Measurements from ENCODE around the gene SLC7A4.

The SLC7A4 gene

DNA sequence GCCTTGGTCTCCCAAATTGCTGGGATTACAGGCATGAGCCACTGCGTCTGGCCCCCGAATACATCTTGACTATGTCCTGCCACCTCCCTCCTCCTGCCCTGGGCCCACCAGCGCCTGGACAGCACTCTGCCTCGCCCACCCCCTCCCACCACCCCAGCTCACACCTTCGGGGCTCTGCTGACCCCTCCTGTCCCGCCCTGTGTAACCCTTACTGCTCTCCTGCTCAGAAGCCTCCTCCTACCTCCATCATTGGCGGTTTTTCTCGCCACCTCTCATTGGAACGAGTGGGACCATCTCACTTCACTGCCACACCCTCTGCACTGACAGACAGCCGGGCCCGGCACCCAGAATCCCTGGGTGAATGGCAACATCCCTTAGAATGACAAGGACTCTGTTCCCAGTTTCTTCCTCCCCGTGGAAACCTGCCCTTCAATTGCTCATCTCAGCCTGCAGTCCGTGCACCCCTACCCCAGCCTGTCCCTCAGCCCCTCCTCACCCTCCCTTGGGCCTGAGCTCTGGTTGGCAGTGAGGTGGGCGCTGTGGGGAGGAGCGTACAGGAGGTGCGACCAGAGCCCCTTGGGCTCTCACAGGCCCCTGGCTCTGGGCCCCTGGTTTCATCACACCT, 45.6 kb upstream of the SLC7A4 start:
- no peaks in the 10 kb centered on the region for H3K27me3 ChIP-seq (ENCODE audit: control insufficient read depth, insufficient read depth, low read length)
- H3K4me3 ChIP-seq (ENCODE audit: low read depth, low read length), result no peak overlapping the region
- TF ChIP-seq, protein P1, sequence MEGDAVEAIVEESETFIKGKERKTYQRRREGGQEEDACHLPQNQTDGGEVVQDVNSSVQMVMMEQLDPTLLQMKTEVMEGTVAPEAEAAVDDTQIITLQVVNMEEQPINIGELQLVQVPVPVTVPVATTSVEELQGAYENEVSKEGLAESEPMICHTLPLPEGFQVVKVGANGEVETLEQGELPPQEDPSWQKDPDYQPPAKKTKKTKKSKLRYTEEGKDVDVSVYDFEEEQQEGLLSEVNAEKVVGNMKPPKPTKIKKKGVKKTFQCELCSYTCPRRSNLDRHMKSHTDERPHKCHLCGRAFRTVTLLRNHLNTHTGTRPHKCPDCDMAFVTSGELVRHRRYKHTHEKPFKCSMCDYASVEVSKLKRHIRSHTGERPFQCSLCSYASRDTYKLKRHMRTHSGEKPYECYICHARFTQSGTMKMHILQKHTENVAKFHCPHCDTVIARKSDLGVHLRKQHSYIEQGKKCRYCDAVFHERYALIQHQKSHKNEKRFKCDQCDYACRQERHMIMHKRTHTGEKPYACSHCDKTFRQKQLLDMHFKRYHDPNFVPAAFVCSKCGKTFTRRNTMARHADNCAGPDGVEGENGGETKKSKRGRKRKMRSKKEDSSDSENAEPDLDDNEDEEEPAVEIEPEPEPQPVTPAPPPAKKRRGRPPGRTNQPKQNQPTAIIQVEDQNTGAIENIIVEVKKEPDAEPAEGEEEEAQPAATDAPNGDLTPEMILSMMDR (IDR thresholded peaks at IDR 0.05), result no peak
- no peaks in the 10 kb centered on the region for H3K36me3 ChIP-seq (ENCODE audit: control insufficient read depth, insufficient read depth, low read length)
- H3K4me1 ChIP-seq, result no peaks in the 10 kb centered on the region
- H3K4me2 ChIP-seq (ENCODE audit: low read length), result no peak overlapping the region
- no peak overlapping the region for H3K27ac ChIP-seq
- H3K79me2 ChIP-seq, result no peaks in the 10 kb centered on the region
- no peaks in the 10 kb centered on the region for H3K9me3 ChIP-seq (ENCODE audit: control insufficient read depth, low read length)
- no peak overlapping the region for H3K9ac ChIP-seq
- no peak overlapping the region for H2AFZ ChIP-seq

DNA sequence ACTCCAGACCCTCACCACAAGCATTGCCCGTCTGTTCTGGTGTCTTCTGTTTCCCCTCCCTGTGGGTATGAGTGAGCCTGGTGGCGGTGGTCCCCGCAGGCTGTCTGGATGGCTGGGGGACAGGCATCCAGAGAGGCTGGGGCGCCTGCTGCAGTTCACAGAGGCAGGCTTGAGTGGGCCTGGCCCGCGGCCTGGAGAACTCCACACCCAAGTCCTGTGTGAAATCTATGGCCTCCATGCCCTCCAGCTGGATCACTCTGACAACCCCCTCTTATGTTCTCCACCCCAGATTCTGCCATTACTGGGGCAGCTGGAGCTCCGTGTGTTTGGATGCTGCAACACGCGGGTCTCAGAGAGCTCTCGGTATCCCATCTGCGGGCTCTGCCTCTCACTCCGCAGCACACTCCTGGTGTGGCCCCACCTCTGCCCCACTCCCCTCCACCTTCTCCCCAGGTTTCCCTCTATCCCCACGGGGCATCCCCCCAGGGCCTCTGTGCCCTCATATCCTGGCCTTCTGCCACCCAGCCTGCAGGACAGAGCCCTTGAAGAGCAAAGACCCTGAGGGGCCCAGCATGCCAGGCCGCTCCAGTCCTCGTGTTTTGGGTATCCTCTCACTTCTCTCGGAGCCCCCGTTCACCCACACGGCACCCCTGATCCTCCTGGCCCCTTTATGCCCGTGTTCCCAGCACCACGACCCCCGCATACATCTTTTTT, 44.7 kb upstream of the SLC7A4 start:
- H2AFZ ChIP-seq, result no peak overlapping the region
- H3K27ac ChIP-seq, result no peak overlapping the region
- TF ChIP-seq, protein P1 (IDR thresholded peaks at IDR 0.05), result no peak
- no peak overlapping the region for H3K4me3 ChIP-seq (ENCODE audit: low read depth, low read length)
- no peaks in the 10 kb centered on the region for H3K36me3 ChIP-seq (ENCODE audit: control insufficient read depth, insufficient read depth, low read length)
- H3K4me2 ChIP-seq (ENCODE audit: low read length), result no peak overlapping the region
- no peaks in the 10 kb centered on the region for H3K9me3 ChIP-seq (ENCODE audit: control insufficient read depth, low read length)
- H3K27me3 ChIP-seq (ENCODE audit: control insufficient read depth, insufficient read depth, low read length), result no peaks in the 10 kb centered on the region
- H3K9ac ChIP-seq, result no peak overlapping the region
- no peaks in the 10 kb centered on the region for H3K4me1 ChIP-seq
- H3K79me2 ChIP-seq, result no peaks in the 10 kb centered on the region

DNA sequence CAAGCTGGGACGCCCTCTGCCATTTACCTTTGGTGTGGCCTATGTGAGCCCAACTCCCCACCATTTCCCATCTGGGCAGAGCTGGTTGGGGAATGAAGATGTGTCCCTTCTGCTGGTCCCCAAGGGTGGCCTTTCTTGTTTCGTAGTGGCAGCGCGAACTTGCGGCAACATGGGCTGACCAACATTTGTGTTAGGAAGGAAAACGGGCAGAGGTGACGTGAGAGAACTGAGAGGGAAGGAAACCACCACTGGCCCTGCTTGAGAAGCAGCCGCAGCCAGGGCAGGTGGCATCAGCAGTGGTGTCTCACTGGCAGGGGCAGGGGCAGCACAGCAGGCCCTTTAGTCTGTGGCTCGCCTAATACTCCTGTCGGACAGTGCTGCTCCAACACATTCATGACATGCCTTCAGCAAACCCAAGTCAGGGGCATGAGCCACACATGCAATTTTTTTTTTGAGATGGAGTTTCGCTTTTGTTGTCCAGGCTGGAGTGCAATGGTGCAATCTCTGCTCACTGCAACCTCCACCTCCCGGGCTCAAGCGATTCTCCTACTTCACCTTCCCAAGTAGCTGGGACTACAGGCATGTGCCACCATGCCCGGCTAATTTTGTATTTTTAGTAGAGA, 43.3 kb upstream of the SLC7A4 start:
- Histone ChIP-seq H2AFZ (no peak overlapping the region), H3K4me3 (ENCODE audit: low read depth, low read length) (no peak overlapping the region), H3K4me1 (no peaks in the 10 kb centered on the region), H3K27ac (no peak overlapping the region), H3K79me2 (no peaks in the 10 kb centered on the region), H3K4me2 (ENCODE audit: low read length) (no peak overlapping the region), H3K36me3 (ENCODE audit: control insufficient read depth, insufficient read depth, low read length) (no peaks in the 10 kb centered on the region), H3K9ac (no peak overlapping the region), H3K27me3 (ENCODE audit: control insufficient read depth, insufficient read depth, low read length) (no peaks in the 10 kb centered on the region), H3K9me3 (ENCODE audit: control insufficient read depth, low read length) (no peaks in the 10 kb centered on the region)
- TF ChIP-seq, protein P1 (IDR thresholded peaks at IDR 0.05), result no peak

DNA sequence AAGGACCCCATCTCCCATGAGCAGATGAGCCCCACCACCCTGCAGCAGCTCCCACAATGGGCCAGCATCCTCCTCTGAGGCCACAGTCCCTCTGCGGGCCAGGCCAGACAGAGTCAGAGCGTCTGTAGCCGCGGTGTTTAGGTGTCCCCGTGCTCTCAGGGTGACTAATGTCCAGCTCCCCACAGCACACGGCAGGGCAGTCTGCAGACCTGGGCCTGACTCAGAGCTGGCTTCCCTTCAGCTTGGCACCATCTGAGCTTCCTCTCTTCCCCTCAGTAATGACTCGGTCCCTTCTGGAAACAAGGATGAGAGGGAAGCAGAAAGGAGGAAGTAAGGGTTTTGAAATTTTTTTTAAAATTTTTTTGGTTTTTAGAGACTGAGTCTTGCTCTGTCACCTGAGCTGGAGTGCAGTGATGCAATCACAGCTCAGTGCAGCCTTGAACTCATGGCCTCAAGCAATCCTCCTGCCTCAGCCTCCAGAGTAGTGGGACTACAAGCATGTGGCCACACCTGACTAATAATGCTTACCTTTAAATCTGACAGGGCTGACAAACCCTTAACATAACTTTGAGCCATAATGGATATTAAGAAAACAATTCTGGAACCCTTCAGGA, 41.8 kb upstream of the SLC7A4 start:
- TF ChIP-seq, protein P1 (IDR thresholded peaks at IDR 0.05), result no peak
- no peaks in the 10 kb centered on the region for H3K79me2 ChIP-seq

More for the DNA sequence above, 41.8 kb upstream of the SLC7A4 start:
- no peak overlapping the region for H2AFZ ChIP-seq
- H3K9me3 ChIP-seq (ENCODE audit: control insufficient read depth, low read length), result no peaks in the 10 kb centered on the region
- H3K36me3 ChIP-seq (ENCODE audit: control insufficient read depth, insufficient read depth, low read length), result no peaks in the 10 kb centered on the region
- no peaks in the 10 kb centered on the region for H3K27me3 ChIP-seq (ENCODE audit: control insufficient read depth, insufficient read depth, low read length)
- H3K4me1 ChIP-seq, result no peaks in the 10 kb centered on the region
- no peak overlapping the region for H3K27ac ChIP-seq
- H3K9ac ChIP-seq, result no peak overlapping the region
- no peak overlapping the region for H3K4me3 ChIP-seq (ENCODE audit: low read depth, low read length)
- H3K4me2 ChIP-seq (ENCODE audit: low read length), result no peak overlapping the region

Data from parathyroid adenoma (tissue), 2 donors.